ENCODE measurements around the gene PTHLH.

PTHLH gene

DNA sequence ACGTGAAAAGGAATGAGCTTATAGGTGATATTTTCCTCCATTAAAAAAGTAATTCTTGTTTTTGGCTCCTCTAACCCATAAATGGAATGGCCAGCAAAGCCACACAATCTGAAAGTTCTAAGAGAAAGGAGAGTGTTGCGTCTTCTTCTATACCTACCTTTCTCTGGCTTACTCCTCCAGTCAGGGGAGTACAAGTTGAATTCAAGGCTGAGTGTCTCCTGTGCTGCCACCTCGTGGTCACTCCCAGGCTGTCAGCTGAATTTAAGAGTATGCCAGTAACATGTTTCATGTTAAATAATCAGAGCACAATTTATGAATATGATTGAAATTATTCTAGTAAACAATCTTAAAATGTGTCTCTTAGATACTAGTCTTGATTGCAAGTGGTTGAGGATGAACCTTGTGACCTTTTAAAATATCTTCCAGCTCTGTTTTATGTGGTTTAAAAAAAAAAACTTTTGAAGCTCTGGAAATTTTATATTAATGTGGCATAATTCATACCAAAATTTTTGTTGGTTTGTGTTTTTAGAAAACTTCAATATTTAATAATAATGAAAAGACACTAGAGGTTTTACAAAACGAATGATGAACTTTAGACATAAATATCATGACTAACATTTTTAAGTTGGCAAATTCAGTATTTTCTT is 31.7 kb downstream of the PTHLH start:
- H3K4me3 ChIP-seq (ENCODE audit: low read depth, low read length), result no peak overlapping the region

GRCh38 chr12:27940245-27940644 is 32.3 kb downstream of the PTHLH start:
- no peak overlapping the region for H3K4me3 ChIP-seq (ENCODE audit: low read depth, low read length)

GRCh38 chr12:27937768-27938167 is 34.8 kb downstream of the PTHLH start:
- no peak overlapping the region for H3K4me3 ChIP-seq (ENCODE audit: low read depth, low read length)

DNA sequence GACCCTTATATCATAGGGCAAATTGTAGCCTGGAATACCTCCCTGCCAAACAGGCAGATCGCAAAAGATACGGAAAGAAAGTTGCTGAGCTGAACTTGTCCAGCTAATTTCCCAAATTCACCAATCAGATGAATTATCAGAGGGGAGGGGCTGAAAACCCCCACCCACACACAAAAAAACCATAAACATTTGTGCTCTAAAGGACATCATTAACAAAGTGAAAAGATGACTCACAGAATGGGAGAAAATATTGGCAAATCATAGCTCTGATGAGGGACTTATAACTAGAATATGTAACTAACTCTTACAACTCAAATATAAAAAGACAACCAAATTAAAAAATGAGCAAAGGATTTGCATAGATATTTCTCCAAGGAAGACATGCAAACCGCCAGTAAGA is 36.3 kb downstream of the PTHLH start:
- H3K4me3 ChIP-seq (ENCODE audit: low read depth, low read length), result no peak overlapping the region

DNA sequence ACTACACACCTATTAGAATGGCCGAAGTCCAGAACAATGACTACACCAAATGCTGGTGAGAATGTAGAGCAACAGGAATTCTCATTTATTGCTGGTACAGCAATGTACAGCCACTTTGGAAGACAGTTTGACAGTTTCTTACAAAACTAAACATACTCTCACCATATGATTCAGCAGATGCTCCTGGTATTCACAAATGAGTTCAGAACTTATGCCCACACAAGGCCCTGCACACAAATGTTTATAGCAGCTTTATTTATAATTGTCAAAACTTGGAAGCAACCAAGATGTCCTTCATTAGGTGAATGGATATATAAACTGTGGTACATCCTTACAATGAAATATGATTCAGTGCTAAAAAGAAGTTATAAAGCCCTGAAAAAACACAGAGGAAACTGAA is 38.3 kb downstream of the PTHLH start:
- no peak overlapping the region for H3K4me3 ChIP-seq (ENCODE audit: low read depth, low read length)

GRCh38 chr12:27931390-27931789 is 41.1 kb downstream of the PTHLH start:
- no peak overlapping the region for H3K4me3 ChIP-seq (ENCODE audit: low read depth, low read length)

- H3K4me3 ChIP-seq (ENCODE audit: low read depth, low read length), result no peak overlapping the region
These were observed 45.2 kb downstream of the PTHLH start for GRCh38 chr12:27927347-27927746.

GRCh38 chr12:27924350-27925135 is 48.0 kb downstream of the PTHLH start:
- H3K4me3 ChIP-seq (ENCODE audit: low read depth, low read length), result no peak overlapping the region

- no peak overlapping the region for H3K4me3 ChIP-seq (ENCODE audit: low read depth, low read length)
These were observed 49.9 kb downstream of the PTHLH start for GRCh38 chr12:27922531-27923139.

GRCh38 chr12:27919671-27920235 is 52.8 kb downstream of the PTHLH start:
- H3K4me3 ChIP-seq (ENCODE audit: low read depth, low read length), result no peak overlapping the region

DNA sequence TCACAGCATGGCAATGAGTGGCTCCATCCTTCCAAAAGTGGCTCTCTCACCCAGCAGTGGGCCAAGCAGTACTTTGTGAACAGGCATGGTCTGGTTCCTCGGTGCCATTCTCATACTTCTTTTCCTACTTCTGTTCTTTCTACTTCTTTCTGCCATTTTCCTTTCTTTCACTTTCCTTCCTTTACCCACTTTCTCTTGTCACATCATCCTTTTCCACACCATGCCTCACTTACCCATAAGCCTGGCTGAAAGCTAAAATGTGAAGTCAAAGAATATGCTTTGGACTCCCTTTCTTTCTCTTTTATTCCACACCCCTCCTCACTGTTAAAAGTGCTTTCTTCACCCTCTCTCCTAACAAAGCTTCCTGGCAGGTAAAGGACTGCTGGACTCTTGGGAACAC is 57.0 kb downstream of the PTHLH start:
- no peak overlapping the region for H3K4me3 ChIP-seq (ENCODE audit: low read depth, low read length)

GRCh38 chr12:27915021-27915420 is 57.5 kb downstream of the PTHLH start:
- H3K4me3 ChIP-seq (ENCODE audit: low read depth, low read length), result no peak overlapping the region

DNA sequence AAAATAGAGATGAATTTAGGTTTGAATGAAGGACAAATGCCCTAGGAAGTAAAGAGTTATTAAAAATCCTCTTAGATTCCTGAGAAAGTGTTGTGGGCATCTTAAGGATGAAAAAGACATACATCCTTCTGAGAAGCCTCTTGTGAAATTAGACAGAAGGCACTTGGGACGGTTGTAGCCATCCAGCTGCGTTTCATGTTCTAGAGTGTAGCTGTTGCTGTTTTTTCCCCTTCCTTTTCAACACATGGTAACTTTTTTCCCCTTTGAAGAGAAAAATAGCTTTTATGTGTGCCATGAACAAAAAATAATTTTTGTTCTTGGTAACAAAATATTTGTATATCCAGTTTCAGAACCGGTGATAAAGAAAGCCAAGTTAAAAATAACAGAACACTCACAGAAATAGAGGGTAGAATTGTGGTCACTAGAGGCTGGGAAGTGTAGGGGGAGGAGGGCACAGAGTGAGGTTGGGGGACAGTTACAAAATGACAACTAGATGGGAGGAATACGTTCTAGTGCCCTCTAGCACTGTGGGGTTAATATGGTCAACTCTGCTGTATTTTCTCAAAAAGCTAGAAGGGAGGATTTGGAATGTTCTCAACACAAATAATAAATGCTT is 58.4 kb downstream of the PTHLH start:
- no peak overlapping the region for H3K4me3 ChIP-seq (ENCODE audit: low read depth, low read length)

DNA sequence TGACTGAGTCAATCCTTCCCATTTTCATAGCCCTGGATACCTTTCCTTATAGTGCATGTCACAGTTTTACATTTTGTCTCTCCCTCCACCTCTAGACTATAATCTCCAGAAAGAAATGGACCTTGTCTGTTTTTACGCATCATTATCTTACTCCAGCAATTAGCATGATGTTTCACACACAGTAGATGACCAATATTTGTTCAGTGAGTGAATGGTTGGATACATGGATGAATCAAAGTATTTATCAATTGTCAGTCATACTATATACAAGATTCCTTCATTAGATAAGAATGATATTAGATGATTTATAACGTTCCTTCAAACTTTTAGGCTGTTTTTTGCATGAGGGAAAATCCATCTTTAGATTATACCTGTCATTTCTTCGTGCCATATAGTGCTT is 61.1 kb downstream of the PTHLH start:
- no peak overlapping the region for H3K4me3 ChIP-seq (ENCODE audit: low read depth, low read length)

Data from iPS-11a (cell line).